ENCODE results near the gene COL6A2.

Gene COL6A2

DNA sequence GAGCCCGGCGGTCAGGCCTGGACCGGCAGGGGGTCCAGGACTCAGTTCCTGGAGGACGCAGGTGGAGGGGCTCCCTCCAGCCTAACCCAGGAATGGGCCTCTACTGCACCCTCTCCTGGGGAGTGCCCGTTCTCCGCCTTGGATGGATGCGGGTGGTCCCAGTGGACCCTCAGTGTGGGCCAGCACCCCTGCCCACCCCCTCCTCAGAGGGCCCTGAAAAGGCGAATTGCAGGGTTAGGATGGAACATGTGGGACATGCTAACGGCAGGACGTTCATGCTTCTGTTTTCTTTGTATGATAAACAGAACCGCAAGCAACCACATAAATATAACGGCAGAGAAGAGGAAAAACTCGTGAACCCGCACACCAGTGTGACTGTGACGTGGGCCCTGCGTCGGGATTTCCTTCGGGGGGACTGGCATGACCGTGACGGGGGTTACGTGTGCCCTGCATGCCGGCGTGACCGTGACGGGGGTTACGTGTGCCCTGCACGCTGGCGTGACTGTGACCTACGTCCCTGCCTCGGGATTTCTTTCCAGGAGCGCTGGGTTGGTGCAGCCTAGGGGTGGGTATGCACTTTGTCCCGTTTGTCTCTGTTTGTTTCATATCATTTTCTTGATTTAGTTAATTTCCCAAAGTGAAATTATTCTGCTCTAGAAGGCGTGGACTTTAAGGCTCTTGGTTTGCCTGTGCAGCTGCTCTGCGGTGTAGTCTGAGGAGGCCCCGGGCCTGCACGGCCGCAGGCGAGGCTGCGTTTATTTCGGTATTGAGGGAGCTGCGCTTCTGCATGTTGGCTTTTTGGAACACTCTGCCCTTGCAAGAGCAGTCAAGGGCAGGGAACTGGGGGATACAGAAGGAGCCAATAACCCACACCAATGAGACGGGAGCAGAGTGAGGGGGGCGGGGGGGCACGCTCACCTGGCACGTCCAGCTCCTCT lies 54.3 kb downstream of the COL6A2 start:
- in situ Hi-C loops (cut with HindIII; ENCODE audit: low sequenced_read_pairs) = no loop called here

DNA sequence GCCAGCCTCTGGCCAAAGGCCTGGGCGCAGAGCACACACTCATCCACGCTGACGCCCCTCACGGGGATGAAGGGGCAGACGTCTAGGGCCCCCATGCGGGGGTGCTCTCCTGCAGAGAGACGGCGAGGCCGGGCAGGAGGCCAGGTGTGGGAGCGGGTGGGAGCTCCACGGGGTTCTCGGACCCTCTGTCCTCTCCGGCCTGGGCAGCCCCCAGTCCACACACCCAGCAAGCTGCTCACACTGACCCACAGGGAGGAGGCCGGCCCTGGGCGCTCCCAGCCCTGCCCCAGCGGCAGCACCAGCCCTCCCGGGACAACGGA lies 55.0 kb downstream of the COL6A2 start:
- in situ Hi-C loops (cut with HindIII; ENCODE audit: low sequenced_read_pairs) = no loop called here

DNA sequence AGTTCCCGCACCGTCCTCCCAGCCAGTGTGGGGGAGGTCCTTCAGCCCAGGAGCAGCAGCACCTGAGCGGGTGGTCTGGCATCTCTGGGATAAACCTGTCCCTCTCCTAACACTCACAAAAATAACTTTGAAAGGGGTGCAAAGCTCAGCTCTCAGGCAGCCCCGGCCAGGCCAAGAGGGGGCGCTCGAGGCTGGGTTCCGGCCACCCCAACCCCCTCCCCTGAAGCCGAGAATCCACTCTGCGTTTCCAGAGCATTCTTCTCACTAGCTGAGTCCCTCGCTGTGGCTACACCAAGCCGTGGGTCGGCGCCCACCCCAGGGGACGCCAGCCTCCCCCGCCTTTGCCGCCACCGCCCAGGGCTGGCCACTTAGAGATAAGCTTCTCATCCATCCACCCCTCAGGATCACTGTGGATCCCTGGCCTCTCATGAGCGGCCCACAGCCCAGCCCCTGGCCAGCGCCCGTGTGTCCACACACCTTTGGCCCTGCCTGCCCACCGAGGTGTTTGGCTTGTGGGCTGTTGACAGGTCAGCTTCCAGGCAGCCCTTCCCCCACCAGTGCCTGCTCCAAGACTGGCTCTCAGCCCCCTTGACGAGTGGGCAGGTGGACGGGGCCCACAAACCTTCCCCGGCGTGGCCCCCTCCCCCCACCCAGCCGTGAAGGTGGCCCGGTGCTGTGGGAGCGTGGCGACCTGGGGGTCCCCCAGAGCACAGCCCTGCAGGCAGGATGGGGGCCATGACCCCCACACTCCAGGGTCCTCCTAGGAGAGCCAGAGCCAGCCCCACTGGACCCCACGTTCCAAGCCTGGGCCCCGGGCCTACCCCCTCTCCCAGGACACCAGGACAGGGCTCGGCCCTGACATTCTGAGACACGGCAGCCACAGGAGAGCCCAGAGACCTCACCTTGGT lies 55.6 kb downstream of the COL6A2 start:
- in situ Hi-C loops (cut with HindIII; ENCODE audit: low sequenced_read_pairs) = no loop called here

DNA sequence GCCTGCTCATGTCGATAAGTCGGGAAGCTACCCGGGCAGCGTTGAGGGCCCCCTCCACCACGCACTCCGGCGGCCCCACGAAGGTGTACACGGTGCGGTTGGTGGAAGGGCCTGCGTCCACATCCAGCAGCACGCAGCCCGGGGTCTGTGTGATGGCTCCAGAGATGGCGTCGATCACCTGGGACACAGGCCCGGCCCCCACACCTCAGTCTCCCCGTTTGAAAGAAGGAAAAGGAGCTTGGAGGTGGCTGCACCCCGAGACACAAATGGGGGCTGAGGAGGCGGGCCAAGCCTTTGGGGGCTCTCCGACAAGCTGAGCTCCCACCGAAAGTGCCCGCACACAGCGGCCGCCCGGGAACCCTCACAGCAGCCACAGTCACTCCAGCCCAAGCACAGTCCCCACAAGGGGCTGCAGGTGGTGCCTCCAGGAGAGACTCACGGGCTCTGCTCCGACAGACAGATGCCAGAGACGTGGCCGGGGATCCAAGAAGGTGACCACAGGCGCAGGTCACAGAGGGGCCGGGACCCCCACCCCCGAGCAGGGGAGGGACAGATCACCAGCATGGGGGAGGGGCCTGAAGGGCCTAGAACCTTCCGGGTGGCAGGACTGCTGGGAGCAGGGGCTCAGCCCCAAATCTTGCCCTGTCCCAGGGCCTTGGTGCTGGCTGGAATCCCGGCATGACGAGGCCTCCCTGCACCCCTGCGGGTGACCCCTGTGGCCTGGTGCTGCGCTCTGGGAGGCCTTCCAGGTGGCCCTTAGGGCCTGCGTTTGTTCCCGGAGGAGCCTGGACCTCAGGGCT lies 56.4 kb downstream of the COL6A2 start:
- in situ Hi-C loops (cut with HindIII; ENCODE audit: low sequenced_read_pairs) = no loop called here

DNA sequence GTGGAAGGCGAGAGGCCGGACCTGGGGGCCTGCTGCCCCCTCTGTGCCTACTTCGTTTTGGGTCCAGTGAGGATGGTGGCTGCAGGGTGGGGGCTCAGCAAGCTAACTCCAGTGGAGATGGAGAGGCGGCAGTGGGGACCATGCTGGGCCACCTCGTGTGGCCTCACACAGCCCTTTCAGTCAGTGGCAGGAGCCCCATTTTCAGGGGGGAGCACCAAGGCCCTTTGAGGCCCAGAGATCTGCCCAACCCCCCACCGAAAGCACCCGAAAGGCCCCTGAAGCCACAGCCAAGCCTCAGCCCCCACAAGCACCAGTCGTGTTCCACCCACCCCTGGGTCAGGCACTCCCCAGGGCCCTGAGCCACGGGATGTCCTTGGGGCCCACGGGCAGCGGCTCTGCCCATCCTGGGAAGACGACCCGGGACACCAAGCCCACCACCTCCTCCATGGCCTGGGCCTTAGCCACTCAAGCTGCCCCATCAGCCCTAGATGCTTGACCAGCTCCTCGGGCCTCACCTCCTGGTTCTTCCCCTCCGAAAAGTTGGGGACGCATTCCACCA lies 57.1 kb downstream of the COL6A2 start:
- in situ Hi-C loops (cut with HindIII; ENCODE audit: low sequenced_read_pairs) = no loop called here

DNA sequence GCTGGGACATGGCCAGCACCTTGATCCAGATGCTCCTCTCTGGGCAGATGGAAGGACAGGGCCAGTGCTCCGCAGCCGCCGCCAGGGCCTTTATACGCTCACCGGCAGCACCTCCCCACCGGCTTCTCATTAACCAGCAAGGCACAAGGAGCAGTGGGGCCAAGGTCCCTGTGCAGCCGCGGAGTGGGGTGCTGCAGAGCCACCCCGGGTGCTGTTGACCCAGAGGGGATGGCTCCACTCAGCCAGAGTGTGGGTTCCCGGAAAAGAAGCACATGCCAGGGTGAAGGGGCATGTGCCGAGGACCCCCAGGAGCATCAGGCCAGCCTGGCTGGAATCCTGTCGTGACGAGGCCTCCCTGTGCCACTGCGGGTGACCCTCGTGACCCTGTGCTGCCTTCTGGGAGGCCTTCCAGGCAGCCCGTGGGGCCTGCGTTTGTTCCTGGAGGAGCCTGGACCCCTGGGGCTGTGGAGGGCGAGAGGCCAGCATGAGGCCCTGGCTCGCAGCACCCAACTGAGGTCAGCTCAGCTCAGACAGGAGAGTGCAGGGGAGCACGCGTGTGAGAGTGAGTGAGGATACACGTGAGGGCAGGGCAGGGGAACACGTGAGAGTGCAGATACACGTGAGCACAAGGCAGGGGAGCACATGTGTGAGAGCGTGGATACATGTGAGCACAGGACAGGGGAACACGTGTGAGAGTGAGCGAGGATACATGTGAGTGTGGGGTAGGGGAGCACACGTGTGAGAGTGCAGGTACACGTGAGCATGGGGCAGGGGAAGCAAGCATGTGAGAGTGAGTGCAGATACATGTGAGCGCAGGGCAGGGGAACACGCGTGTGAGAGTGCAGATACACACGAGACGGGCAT lies 57.8 kb downstream of the COL6A2 start, which contains the start of gene FTCD:
FTCD (minus strand) TSS at position 66 of the 864 bp plus-strand sequence; CDS start at position 10, 56 bp downstream.
- in situ Hi-C loops (cut with HindIII; ENCODE audit: low sequenced_read_pairs) = no loop called here

DNA sequence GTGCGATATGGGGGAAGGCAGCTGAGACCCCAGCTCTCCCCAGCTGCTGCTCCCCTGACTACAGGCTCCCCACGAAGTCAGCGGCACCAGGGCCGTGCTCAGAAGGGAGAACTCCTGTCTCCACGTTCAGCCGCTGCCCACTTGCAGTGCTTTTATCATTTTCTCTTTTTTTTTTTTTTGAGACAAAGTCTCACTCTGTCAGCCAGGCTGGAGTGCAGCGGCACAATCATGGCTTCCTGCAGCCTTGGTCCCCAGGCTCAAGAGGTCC lies 58.4 kb downstream of the COL6A2 start:
- in situ Hi-C loops (cut with HindIII; ENCODE audit: low sequenced_read_pairs) = no loop called here

DNA sequence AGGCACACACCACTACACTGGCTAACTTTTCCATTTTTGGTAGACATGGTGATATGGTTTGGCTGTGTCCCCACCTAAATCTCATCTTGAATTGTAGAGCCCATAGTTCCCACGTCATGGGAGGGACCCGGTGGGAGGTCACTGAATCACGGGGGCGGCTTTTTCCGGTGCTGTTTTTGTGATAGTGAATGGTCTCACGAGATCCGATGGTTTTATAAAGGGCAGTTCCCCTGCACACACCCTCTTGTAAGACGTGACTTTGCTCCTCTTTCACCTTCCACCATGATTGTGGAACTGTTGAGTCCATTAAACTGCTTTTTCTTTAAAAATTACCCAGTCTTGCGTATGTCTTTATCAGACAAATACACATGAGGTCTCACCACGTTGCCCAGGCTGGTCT lies 58.8 kb downstream of the COL6A2 start:
- in situ Hi-C loops (cut with HindIII; ENCODE audit: low sequenced_read_pairs) = no loop called here

DNA sequence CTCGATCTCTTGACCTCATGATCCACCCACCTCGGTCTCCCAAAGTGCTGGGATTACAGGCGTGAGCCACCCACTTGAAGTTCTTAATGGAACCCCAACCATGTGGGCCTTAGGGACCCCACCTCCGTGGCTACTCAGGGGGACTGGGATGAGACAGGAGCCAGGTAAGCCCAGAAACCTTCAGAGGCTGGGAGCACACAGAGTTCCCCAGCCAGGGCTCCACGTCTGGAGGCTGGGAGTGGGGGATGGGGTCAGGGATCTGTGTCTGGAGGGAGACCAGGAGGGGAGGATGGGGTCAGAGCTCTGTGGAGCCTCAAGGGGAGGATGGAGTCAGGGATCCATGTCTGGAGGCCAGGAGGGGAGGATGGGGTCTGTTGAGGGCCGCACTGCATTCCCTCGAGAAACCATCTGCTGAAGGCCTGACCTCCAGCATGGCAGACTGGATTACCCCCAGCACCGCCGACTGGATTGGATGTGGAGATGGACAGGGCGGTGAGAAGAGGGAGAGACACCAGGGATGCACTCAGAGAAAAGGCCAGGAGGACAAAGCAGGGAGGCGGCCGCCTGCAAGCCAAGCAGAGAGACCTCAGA lies 59.6 kb downstream of the COL6A2 start:
- in situ Hi-C loops (cut with HindIII; ENCODE audit: low sequenced_read_pairs) = no loop called here

DNA sequence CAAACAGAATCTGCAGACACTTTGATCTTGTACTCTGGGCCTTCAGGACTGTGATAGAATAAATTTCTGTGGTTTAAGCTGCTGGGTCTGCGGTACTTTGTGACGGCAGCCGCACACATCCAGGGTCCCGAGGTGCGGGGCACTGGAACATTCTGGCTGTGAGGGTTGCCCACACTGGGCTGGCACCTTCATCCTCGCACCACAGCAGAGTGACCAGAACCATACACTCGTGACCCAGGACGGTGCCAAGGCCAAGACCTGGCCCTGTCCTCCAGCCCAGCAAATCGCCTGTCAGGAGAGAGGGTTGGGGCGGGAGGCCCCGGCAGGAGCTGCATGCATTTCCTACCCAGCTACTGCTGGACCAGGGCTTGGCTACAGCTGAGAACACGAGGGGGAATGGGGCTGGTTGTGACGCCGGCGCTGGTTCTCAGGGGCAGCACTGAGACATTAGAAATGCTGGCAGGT lies 60.1 kb downstream of the COL6A2 start:
- in situ Hi-C loops (cut with HindIII; ENCODE audit: low sequenced_read_pairs) = no loop called here

DNA sequence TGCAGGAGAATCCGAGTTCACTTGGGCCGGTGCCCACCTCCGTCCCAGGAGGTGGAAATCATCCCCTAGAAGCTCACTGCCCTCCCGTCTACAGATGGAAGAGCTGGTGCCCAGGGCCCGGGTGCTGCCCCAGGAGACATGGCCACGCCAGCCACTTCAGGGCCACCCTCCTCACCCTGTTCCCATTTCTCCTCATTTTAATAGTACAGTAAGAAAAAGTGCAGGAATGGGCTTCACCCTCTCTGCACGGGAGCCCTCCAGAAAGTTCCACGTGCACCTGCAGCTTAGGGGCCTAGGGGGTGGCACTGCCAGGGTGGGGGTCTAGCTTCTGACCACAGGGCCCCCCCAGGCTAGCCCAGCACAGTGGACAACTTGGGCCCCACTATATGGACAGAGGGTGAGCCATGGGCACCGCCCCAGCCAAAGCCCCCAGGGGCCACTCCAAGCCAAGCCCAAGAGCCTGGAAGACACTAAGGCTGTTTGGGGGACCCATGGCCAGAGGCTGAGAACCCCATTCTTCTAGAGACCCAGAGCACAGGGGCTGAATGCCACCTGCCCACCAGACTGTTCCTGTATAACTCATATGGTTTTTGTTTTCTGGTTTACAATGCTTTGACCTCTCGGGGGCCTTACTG lies 60.9 kb downstream of the COL6A2 start:
- in situ Hi-C loops (cut with HindIII; ENCODE audit: low sequenced_read_pairs) = no loop called here

DNA sequence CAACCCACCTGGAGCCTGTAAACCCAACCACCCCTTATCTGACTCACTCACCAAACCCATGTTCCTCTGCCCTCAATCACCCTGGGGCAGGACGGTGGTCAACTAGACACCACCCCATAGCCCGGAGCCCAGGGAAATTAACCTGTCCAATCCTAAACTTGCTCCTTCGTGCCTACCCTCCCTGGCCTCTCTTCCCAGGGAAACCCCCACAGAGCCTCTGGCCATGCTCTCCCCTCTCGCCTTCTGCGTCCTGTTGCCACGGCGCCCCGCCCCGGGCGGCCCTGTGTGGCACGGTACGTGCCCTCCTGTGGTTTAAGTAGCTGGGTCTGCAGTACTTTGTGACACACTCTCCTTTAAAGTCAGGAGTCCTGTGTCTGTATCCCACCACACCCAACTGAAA lies 61.5 kb downstream of the COL6A2 start:
- in situ Hi-C loops (cut with HindIII; ENCODE audit: low sequenced_read_pairs) = no loop called here

DNA sequence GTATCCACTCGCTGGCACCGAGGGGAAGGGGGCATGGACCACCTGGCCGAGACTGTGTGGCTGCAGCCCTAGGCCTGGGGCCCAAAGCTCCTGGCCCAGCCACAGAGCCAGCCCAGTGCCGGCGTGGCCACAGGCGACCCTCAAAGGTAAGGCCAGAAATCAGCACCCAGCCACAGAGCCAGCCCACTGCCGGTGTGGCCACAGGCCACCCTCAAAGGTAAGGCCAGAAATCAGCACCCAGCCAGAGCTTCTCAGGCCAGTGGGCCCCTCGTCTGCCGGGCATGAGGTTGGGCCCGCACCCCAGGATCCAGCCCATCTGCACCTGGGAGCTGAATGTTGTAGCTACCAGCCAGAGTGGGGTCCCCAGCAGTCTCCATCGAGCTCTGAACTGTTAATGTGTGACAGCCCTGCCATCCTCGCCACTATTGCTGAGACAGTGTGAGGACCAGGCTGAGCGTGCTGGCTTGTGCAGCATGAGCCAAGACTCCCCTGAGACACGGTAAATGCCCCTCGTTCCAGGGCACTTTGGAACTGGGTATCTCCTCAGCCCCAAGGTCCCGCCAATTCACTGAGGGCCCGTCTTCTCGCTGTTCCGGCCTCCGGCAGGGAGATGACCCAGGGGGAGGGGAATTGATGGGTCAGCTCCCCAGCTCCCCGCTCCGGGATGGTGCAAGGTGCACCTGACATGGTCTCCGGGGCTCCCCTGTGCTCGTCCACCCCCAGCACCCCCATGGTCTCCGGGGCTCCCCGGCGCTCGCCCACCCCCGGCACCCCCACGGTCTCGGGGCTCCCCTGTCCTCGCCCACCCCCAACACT lies 62.1 kb downstream of the COL6A2 start:
- in situ Hi-C loops (cut with HindIII; ENCODE audit: low sequenced_read_pairs) = no loop called here

DNA sequence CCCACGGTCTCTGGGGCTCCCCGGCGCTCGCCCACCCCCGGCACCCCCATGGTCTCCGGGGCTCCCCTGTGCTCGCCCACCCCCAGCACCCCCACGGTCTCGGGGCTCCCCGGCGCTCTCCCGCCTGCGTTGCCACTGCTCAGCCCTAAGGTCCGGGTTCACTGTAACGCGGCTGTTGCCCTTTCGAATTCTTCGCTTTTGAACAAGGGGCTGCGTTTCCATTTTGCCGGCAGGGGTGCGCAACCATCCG lies 62.7 kb downstream of the COL6A2 start:
- in situ Hi-C loops (cut with HindIII; ENCODE audit: low sequenced_read_pairs) = no loop called here

DNA sequence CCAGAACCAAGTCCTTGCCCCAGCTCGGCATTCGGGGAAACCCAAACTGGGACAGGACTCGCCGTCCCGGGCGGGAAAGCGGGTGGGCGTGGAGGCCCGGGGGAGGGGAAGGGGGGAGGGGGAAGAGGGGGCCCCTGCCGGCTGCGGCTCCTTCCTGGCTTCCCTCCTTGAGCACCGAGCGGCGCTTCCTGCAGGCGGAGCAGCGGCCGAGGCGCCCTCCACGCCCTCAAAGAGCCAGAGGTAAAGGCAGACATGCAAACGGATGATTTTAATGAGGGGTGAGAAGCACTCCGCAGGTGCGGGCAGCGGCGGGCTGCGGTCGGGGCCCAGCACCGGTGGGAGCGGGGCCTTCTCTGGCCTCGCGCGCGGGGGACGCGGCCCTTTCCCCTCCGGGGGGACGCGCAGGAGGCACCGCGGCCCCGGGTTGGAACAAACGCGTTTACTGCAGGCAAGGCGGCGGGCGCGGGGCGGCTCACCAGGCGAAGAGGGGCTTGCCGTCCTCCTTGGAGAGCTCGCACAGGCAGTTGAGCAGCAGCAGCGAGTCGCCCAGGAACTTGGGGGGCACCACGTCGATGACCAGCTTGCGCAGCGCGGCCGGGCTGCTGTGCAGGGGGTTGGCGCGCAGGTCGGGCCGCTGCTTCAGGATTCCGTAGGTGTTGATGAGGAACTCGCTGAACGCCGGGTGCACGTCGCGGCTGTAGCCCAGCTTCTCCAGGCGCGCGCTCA lies 63.2 kb downstream of the COL6A2 start:
- in situ Hi-C loops (cut with HindIII; ENCODE audit: low sequenced_read_pairs) = no loop called here

DNA sequence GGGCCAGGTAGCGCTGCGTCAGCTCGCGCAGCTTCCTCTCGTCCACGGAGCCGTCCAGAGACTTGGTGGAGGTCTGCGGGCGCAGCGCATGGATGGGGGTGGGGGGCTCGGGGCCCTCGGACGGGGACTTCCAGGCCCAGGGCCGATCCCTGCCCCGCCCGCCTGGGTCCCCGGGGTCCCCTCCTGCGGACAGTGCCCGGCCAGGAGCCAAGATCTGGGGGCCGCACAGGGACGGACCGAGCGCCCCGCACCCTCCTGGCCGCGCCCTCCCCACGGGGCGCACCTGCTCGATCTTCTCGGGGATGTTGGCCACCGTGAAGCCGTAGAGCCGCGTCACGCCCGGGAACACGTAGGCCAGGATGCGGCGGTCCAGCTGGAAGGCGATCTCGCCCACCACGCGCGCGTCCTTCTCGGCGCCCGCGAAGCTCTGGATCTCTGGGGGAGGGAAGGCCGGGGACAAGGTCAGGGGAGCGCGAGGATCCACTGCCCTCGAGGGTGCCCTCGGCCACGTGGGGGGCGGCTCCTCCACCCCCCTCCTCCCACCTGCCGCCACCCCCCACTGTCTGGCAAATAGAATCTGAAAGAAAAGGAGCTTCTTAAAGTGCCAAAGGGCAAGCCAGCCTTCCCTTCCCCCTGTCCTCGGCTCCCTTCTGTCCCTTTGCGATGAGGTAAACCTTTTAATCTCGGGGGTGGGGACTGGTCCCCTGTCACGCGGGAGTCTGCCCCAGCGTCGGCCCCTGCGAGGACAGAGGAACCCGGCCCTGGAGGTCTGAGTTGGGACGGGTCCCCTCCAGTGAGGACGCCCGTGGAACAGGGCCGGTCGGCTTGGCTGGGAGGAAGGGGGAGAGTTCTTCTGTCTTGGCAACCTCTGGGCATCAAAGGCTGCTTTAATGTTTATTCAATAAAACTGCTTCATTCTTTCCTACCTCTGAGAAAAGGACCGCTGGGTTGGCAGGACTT lies 64.0 kb downstream of the COL6A2 start:
- in situ Hi-C loops (cut with HindIII; ENCODE audit: low sequenced_read_pairs) = no loop called here

DNA sequence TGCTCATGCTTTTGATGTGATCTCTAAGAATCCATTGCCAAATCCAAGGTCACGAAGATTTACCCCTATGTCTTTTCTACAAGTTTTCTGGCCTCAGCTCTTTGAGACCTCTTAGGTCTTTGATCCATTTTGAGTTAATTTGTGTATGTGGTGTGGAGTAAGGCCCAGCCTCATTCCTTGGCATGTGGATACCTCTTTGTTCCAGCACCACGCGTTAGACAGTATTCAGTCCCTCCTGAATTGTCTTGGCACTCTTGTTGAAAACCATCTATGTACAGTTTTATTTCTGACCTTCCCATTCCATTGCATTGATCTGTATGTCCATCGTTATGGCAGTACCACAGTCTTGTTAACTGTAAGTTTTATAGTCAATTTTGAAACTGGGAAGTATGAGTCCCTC lies 65.5 kb downstream of the COL6A2 start:
- in situ Hi-C loops (cut with HindIII; ENCODE audit: low sequenced_read_pairs) = no loop called here

Data from endothelial cell of hepatic sinusoid (primary cell).